ENCODE measurements around the gene UNK. TPM values are rescaled to one million over a fixed set of nuclear protein-coding genes. Genes with fewer than 3 reads are reported as not detected.

UNK gene
- total and polyA plus RNA-seq, 2 of the 13 experiments (the other 11 are each of a cell fraction or from before 2014, with no cell fraction given): 31.6 to 33.0 TPM

DNA sequence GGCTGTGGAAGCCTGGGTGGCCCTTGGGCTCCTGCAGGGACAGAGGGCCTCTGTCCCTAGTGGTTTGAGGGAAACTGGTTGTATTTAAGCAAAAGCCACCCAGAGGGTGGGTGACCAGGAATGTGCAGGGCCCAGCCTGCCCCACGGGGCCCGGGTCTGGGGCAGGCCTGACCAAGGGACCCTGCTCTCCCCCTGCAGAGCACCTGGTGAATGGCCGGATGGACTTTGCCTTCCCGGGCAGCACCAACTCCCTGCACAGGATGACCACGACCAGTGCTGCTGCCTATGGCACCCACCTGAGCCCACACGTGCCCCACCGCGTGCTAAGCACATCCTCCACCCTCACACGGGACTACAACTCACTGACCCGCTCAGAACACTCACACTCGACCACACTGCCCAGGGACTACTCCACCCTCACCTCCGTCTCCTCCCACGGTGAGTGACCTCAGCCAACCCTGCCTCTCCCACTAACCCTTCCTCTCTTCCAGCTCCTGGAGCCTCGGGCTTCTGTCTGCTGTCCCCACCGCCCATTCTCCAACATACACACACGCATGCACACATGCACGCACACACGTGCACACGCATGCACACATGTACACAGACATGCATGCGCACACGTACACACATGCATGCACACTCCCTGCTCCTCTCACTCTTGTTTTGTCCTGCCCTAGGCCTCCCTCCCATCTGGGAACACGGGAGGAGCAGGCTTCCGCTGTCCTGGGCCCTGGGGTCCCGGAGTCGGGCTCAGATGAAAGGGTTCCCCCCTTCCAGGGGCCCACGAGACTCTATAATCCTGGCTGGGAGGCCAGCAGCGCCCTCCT lies 30.0 kb upstream of the UNK start (continued):
- TF ChIP-seq SMARCE1 (IDR thresholded peaks at IDR 0.05; ENCODE audit: borderline replicate concordance): no peak
- TF ChIP-seq HOXA5 (CRISPR knock-in tag; IDR thresholded peaks at IDR 0.05): peak; percentile 30
- TF ChIP-seq TSC22D2 (CRISPR knock-in tag; IDR thresholded peaks at IDR 0.05; ENCODE audit: borderline replicate concordance): 0 out of 2 replicates have a peak, but pooled peaks have one; percentile 33
- peak; percentile 70 for TF ChIP-seq TEAD3 (CRISPR knock-in tag; optimal IDR thresholded peaks at IDR 0.05; ENCODE audit: borderline replicate concordance)
- no peak for TF ChIP-seq NONO (IDR thresholded peaks at IDR 0.05)
- TF ChIP-seq NONO (CRISPR knock-in tag; conservative IDR thresholded peaks at IDR 0.05): peak; percentile 96
- no peak; the same call in 1 of the 2 replicates for TF ChIP-seq ZNF329 (CRISPR knock-in tag; IDR thresholded peaks at IDR 0.05; ENCODE audit: low read depth)
- no peak; the same call in 1 of the 2 replicates for TF ChIP-seq PAWR (CRISPR knock-in tag; IDR thresholded peaks at IDR 0.05; ENCODE audit: borderline replicate concordance)
- TF ChIP-seq ZC3H4 (CRISPR knock-in tag; IDR thresholded peaks at IDR 0.05; ENCODE audit: borderline replicate concordance): no peak
- 0 out of 2 replicates have a peak, but pooled peaks have one; percentile 30 for TF ChIP-seq ZNF660 (CRISPR knock-in tag; IDR thresholded peaks at IDR 0.05; ENCODE audit: borderline replicate concordance, low read depth)
- TF ChIP-seq, protein P1, sequence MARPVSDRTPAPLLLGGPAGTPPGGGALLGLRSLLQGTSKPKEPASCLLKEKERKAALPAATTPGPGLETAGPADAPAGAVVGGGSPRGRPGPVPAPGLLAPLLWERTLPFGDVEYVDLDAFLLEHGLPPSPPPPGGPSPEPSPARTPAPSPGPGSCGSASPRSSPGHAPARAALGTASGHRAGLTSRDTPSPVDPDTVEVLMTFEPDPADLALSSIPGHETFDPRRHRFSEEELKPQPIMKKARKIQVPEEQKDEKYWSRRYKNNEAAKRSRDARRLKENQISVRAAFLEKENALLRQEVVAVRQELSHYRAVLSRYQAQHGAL (CRISPR knock-in tag; IDR thresholded peaks at IDR 0.05; ENCODE audit: not compliant biosample characterization): no peak
- TF ChIP-seq ZNF567 (CRISPR knock-in tag; IDR thresholded peaks at IDR 0.05; ENCODE audit: borderline replicate concordance): peak; percentile 91; the same call in 1 of the 2 replicates
- TF ChIP-seq, protein P2, sequence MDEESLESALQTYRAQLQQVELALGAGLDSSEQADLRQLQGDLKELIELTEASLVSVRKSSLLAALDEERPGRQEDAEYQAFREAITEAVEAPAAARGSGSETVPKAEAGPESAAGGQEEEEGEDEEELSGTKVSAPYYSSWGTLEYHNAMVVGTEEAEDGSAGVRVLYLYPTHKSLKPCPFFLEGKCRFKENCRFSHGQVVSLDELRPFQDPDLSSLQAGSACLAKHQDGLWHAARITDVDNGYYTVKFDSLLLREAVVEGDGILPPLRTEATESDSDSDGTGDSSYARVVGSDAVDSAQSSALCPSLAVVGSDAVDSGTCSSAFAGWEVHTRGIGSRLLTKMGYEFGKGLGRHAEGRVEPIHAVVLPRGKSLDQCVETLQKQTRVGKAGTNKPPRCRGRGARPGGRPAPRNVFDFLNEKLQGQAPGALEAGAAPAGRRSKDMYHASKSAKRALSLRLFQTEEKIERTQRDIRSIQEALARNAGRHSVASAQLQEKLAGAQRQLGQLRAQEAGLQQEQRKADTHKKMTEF (CRISPR knock-in tag; IDR thresholded peaks at IDR 0.05): no peak; the same call in none of the 2 replicates
- TF ChIP-seq, protein P3, sequence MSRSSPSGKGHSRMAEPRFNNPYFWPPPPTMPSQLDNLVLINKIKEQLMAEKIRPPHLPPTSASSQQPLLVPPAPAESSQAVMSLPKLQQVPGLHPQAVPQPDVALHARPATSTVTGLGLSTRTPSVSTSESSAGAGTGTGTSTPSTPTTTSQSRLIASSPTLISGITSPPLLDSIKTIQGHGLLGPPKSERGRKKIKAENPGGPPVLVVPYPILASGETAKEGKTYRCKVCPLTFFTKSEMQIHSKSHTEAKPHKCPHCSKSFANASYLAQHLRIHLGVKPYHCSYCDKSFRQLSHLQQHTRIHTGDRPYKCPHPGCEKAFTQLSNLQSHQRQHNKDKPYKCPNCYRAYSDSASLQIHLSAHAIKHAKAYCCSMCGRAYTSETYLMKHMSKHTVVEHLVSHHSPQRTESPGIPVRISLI (CRISPR knock-in tag; IDR thresholded peaks at IDR 0.05; ENCODE audit: borderline replicate concordance): peak; percentile 45; the same call in 1 of the 2 replicates
- peak; percentile 0; the same call in 1 of the 2 replicates for TF ChIP-seq SALL2 (CRISPR knock-in tag; IDR thresholded peaks at IDR 0.05)
- peak; percentile 94 for TF ChIP-seq ZNF232 (CRISPR knock-in tag; IDR thresholded peaks at IDR 0.05; ENCODE audit: borderline replicate concordance)
- TF ChIP-seq, protein P4, sequence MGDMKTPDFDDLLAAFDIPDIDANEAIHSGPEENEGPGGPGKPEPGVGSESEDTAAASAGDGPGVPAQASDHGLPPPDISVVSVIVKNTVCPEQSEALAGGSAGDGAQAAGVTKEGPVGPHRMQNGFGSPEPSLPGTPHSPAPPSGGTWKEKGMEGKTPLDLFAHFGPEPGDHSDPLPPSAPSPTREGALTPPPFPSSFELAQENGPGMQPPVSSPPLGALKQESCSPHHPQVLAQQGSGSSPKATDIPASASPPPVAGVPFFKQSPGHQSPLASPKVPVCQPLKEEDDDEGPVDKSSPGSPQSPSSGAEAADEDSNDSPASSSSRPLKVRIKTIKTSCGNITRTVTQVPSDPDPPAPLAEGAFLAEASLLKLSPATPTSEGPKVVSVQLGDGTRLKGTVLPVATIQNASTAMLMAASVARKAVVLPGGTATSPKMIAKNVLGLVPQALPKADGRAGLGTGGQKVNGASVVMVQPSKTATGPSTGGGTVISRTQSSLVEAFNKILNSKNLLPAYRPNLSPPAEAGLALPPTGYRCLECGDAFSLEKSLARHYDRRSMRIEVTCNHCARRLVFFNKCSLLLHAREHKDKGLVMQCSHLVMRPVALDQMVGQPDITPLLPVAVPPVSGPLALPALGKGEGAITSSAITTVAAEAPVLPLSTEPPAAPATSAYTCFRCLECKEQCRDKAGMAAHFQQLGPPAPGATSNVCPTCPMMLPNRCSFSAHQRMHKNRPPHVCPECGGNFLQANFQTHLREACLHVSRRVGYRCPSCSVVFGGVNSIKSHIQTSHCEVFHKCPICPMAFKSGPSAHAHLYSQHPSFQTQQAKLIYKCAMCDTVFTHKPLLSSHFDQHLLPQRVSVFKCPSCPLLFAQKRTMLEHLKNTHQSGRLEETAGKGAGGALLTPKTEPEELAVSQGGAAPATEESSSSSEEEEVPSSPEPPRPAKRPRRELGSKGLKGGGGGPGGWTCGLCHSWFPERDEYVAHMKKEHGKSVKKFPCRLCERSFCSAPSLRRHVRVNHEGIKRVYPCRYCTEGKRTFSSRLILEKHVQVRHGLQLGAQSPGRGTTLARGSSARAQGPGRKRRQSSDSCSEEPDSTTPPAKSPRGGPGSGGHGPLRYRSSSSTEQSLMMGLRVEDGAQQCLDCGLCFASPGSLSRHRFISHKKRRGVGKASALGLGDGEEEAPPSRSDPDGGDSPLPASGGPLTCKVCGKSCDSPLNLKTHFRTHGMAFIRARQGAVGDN (CRISPR knock-in tag; IDR thresholded peaks at IDR 0.05): peak; percentile 96

Measured in HepG2 (cell line).